ENCODE measurements around the gene NPHP4. TPM values are rescaled to one million over a fixed set of nuclear protein-coding genes. Genes with fewer than 3 reads are reported as not detected.

The NPHP4 gene
- polyA plus RNA-seq, 2 of the 4 experiments (the other 2 are of a cell fraction): 2.9 to 5.1 TPM

DNA sequence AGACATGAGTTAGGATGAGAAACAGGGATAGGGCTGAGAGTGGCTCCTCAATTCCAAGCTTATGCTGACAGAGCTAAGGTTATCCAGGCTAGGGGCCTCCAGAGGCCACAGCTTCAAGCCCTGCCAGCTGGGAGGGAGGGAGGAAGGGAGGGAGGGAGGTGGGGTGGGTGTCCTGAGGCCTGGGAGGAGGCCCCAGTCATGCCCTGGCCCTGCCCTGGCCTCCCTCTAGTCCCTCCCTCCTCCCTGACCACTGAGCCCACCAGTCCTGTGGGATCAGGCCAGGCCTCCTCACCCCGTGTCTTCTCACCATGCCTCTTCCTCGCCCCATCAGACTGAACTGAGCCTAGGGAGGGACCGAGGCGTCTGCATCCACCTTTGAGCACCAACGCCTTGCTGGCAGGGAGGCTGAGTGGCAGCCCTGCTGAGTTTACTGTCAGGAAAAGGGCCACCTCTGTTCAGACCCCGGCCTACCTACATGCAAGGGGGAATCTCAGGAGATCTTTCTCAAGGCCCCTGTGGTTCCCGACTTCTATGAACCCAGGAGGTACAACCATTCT is 116.1 kb downstream of the NPHP4 start (continued):
- TF ChIP-seq PBX3 (IDR thresholded peaks at IDR 0.05): no peak
- TF ChIP-seq GATA3 (IDR thresholded peaks at IDR 0.05; ENCODE audit: borderline replicate concordance): no peak
- TF ChIP-seq RNF2 (IDR thresholded peaks at IDR 0.05; ENCODE audit: borderline replicate concordance, low read depth): no peak
- TF ChIP-seq FOSB (CRISPR knock-in tag; IDR thresholded peaks at IDR 0.05): no peak
- TF ChIP-seq KDM5A (IDR thresholded peaks at IDR 0.05): no peak
- TF ChIP-seq KDM1A (IDR thresholded peaks at IDR 0.05; ENCODE audit: low read depth): no peak
- TF ChIP-seq MAFK (IDR thresholded peaks at IDR 0.05; ENCODE audit: partially characterized antibody): no peak
- no peak for TF ChIP-seq FOSL2 (IDR thresholded peaks at IDR 0.05)
- no peak for TF ChIP-seq FOSL2 (CRISPR knock-in tag; IDR thresholded peaks at IDR 0.05)

GRCh38 chr1:5875345-5875910 is 116.8 kb downstream of the NPHP4 start:
- DNase-seq (ENCODE audit: low read depth in 1 of 2, low spot score in 1 of 2) (no peak), FAIRE-seq (no peak), ATAC-seq (no peak)
- ChIA-PET POLR2A (no interaction called here), CTCF (no interaction called here)
- Histone ChIP-seq H3K9me3 (no peaks in the 10 kb centered on the region), H3K4me2 (no peak overlapping the region), H3K4me3 (no peak overlapping the region), H3K27ac (no peak overlapping the region), H3K4me1 (no peaks in the 10 kb centered on the region)
- TF ChIP-seq TP53 (CRISPR knock-in tag; IDR thresholded peaks at IDR 0.05): no peak
- TF ChIP-seq ZNF302 (CRISPR knock-in tag; IDR thresholded peaks at IDR 0.05): no peak
- TF ChIP-seq HEYL (CRISPR knock-in tag; IDR thresholded peaks at IDR 0.05): no peak
- TF ChIP-seq RFX5 (IDR thresholded peaks at IDR 0.05): no peak
- TF ChIP-seq MAZ (IDR thresholded peaks at IDR 0.05; ENCODE audit: borderline replicate concordance, low read depth, low read length): no peak
- no peak for TF ChIP-seq FOSB (CRISPR knock-in tag; IDR thresholded peaks at IDR 0.05)
- no peak for TF ChIP-seq HOXB13 (CRISPR knock-in tag; IDR thresholded peaks at IDR 0.05; ENCODE audit: low read depth)
- no peak for TF ChIP-seq EHMT2 (IDR thresholded peaks at IDR 0.05; ENCODE audit: low read depth)
- no peak for TF ChIP-seq MYC (IDR thresholded peaks at IDR 0.05; ENCODE audit: borderline replicate concordance, low read length)
- TF ChIP-seq CHD4 (IDR thresholded peaks at IDR 0.05; ENCODE audit: borderline replicate concordance): no peak
- no peak for TF ChIP-seq PHF8 (IDR thresholded peaks at IDR 0.05; ENCODE audit: borderline replicate concordance, low read depth)
- 91% methylated on average over 15 of the region's 15 CpGs for WGBS (ENCODE audit: missing lambda C conversion rate)

- ATAC-seq: no peak
- POLR2A ChIA-PET: no interaction called here
- TF ChIP-seq JUNB (IDR thresholded peaks at IDR 0.05) (no peak), NFE2L2 (conservative IDR thresholded peaks at IDR 0.05; ENCODE audit: low read length) (no peak), CHD4 (IDR thresholded peaks at IDR 0.05; ENCODE audit: borderline replicate concordance) (no peak), MAZ (IDR thresholded peaks at IDR 0.05; ENCODE audit: borderline replicate concordance, low read depth, low read length) (no peak), CHD2 (IDR thresholded peaks at IDR 0.05; ENCODE audit: low read length, partially characterized antibody) (no peak), CBX2 (IDR thresholded peaks at IDR 0.05; ENCODE audit: borderline replicate concordance, low read depth) (no peak), TP53 (CRISPR knock-in tag; IDR thresholded peaks at IDR 0.05) (no peak), RFX5 (IDR thresholded peaks at IDR 0.05) (no peak), KDM5A (IDR thresholded peaks at IDR 0.05) (no peak)
- TF ChIP-seq, protein P1, sequence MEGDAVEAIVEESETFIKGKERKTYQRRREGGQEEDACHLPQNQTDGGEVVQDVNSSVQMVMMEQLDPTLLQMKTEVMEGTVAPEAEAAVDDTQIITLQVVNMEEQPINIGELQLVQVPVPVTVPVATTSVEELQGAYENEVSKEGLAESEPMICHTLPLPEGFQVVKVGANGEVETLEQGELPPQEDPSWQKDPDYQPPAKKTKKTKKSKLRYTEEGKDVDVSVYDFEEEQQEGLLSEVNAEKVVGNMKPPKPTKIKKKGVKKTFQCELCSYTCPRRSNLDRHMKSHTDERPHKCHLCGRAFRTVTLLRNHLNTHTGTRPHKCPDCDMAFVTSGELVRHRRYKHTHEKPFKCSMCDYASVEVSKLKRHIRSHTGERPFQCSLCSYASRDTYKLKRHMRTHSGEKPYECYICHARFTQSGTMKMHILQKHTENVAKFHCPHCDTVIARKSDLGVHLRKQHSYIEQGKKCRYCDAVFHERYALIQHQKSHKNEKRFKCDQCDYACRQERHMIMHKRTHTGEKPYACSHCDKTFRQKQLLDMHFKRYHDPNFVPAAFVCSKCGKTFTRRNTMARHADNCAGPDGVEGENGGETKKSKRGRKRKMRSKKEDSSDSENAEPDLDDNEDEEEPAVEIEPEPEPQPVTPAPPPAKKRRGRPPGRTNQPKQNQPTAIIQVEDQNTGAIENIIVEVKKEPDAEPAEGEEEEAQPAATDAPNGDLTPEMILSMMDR (IDR thresholded peaks at IDR 0.05): no peak
- no peak overlapping the region for H3K27ac ChIP-seq
- H3K9me3 ChIP-seq: no peaks in the 10 kb centered on the region
- no peak overlapping the region for H3K4me2 ChIP-seq
- H3K4me3 ChIP-seq: no peak overlapping the region
- whole genome bisulfite sequencing (ENCODE audit: missing lambda C conversion rate): 98% methylated on average over 15 of the region's 41 CpGs
- FAIRE-seq: no peak
- CTCF ChIA-PET: no interaction called here
- no peaks in the 10 kb centered on the region for H3K4me1 ChIP-seq
- DNase-seq (ENCODE audit: low read depth in 1 of 2, low spot score in 1 of 2): no peak
These were observed 117.7 kb downstream of the NPHP4 start for GRCh38 chr1:5874416-5875110.
